Stimulated activated CD8-positive, alpha-beta memory T cell treated with anti-CD3 and anti-CD28 coated beads, Interleukin-4, amount 100 ng/mL, for 48 hours (primary cell): ENCODE data around the gene NELFE.
A peak's percentile ranks its signal among the peaks of the same experiment; 100 is the strongest.
"Not testable (repeated sequence)": the region's sequence is repeated elsewhere in the genome, so short reads cannot be mapped to it uniquely, and the experiment has no call there.

Experiments used
- DNase-seq: peaks from one replicate; pipeline ENCODE4 v3.0.0-alpha.2; 2020

NELFE gene

GRCh38 chr6:31948306-31948705 is 10.5 kb downstream of the NELFE start:
- no peak for DNase-seq

DNA sequence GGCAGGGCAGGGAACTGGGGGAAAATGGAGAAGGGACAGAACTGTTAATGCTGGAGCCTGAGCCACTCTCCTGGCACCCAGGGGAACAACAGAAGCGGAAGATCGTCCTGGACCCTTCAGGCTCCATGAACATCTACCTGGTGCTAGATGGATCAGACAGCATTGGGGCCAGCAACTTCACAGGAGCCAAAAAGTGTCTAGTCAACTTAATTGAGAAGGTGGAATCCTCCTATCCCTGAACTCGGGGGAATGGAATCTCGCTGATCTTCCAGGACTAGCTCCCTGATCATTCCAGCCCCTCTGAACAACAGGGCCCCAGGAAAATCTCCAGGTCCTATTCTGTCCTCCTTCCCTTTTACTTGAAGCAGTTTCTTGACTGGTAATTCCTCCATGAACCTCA is 10.9 kb downstream of the NELFE start:
- no peak for DNase-seq

DNA sequence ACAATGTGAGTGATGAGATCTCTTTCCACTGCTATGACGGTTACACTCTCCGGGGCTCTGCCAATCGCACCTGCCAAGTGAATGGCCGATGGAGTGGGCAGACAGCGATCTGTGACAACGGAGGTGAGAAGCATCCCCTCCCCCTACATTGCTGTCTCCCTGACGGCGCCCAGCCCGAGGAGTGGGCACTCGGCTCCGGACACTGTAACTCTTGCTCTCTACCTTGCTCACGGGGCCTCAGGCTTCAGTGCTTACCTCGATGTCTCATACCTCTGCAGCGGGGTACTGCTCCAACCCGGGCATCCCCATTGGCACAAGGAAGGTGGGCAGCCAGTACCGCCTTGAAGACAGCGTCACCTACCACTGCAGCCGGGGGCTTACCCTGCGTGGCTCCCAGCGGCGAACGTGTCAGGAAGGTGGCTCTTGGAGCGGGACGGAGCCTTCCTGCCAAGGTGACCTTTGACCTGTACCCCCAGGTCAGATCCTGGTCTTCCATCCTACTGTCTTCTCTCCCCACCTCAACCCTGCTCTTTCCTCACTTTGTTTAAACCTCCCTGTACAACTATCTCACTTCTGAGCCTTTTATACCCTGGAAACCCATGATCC is 11.6 kb downstream of the NELFE start:
- DNase-seq: no peak

DNA sequence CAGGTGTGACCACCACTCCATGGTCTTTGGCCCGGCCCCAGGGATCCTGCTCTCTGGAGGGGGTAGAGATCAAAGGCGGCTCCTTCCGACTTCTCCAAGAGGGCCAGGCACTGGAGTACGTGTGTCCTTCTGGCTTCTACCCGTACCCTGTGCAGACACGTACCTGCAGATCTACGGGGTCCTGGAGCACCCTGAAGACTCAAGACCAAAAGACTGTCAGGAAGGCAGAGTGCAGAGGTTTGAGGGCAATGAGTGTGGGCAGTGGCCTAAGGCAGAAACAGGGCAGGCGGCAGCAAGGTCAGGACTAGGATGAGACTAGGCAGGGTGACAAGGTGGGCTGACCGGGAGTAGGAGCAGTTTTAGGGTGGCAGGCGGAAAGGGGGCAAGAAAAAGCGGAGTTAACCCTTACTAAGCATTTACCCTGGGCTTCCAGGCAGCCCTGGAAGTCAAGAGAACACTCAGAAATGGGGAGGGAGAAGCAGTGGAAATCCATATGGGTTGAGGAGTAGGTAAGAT is 12.3 kb downstream of the NELFE start:
- DNase-seq: no peak

GRCh38 chr6:31945507-31946369 is 13.0 kb downstream of the NELFE start, which contains the start of gene CFB:
Gene CFB (plus strand): TSS chr6:31946095. CDS start chr6:31946222, 127 bp downstream.
- no peak for DNase-seq

GRCh38 chr6:31945154-31945506 is 13.6 kb downstream of the NELFE start:
- no peak for DNase-seq

- no peak for DNase-seq
These were observed 15.0 kb downstream of the NELFE start for GRCh38 chr6:31943742-31944141.

DNA sequence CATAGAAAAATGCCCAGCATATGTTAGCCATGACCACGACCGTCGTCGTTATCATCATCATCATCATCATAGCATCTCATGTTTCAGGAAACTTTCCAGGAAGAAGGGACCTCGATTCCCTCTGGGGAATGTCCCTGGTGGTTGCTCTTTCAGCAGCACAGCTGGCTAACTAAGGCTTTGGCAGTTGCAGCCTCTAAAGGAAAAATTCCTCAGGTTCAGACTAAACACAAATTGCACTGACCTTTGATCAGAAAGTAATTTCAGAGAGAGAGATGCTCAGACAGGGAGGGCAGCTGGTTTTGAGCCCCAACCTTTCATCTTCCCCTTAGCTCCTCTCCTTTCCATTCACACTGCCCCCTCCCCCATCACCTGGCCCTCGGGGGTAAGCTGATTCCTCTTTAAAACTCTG is 18.5 kb downstream of the NELFE start:
- DNase-seq: no peak

- no peak for DNase-seq
These were observed 22.9 kb downstream of the NELFE start for GRCh38 chr6:31935823-31936222.

DNA sequence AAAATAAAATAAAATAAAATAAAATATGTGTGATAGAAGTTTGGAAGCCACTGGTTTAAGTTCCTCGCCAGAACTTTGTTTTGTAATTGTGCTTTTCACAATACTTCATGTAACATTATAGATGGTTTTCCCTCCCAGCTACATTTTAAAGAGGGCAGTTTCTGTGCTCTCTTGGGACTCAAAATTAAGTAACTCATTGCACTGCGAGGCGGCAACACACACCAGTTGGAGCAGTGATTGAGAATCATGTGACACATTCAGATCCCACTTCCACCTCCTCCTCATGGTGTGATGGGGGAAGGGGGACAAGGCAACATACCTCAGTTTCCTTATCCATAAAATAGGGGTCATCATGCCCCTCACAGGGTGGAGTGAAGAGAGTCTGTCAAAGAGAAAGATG is 23.8 kb downstream of the NELFE start:
- no peak for DNase-seq

DNA sequence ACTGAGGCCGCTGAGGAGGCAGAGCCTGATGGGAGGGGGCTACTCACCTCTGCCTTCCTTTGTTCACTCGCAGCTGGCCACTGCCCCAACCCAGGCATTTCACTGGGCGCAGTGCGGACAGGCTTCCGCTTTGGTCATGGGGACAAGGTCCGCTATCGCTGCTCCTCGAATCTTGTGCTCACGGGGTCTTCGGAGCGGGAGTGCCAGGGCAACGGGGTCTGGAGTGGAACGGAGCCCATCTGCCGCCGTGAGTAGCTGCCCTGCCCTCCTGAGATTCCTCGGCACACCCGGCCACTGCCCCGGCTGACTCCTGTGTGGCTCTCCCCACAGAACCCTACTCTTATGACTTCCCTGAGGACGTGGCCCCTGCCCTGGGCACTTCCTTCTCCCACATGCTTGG is 25.2 kb downstream of the NELFE start:
- no peak for DNase-seq

- DNase-seq: not testable (repeated sequence)
These were observed 26.6 kb downstream of the NELFE start for GRCh38 chr6:31932137-31932536.

- DNase-seq: no peak
These were observed 27.8 kb downstream of the NELFE start for GRCh38 chr6:31930962-31931361.

- DNase-seq: no peak
These were observed 30.2 kb downstream of the NELFE start for GRCh38 chr6:31928672-31928939.

DNA sequence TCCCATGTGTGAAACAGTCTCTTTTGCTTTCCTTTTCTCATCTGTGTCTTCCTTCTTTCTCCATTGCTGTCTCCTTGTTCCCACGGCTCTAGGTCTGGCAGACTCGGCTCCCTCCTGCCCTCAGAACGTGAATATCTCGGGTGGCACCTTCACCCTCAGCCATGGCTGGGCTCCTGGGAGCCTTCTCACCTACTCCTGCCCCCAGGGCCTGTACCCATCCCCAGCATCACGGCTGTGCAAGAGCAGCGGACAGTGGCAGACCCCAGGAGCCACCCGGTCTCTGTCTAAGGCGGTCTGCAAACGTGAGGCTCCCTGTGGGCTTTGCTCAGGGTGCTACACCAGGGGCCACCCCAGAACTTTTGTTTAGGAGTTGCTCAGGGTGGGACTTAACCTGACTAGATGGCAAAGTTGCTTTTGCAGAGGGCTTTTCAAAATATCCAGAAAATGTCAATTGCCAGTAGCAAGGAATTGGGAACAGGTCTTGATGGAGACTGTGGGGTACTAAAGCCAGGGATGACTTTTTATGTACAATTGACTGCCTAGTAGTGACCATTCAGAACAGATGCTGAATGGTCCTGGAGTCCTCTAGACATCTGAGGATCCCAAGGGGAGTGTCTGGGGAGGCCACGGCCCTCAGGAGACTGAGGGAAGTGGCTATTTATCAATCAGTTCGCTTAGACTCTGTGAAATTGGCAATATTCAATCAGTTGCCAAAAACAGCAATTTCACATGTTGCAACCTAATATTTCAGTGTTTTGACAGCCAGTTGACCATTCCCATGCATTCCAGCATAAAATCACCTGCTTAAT is 30.7 kb downstream of the NELFE start:
- no peak for DNase-seq

GRCh38 chr6:31927242-31927862 is 31.4 kb downstream of the NELFE start, which contains the start of gene C2:
Gene C2 (plus strand): TSS chr6:31927717. CDS start chr6:31927753, 36 bp downstream.
- DNase-seq: no peak

DNA sequence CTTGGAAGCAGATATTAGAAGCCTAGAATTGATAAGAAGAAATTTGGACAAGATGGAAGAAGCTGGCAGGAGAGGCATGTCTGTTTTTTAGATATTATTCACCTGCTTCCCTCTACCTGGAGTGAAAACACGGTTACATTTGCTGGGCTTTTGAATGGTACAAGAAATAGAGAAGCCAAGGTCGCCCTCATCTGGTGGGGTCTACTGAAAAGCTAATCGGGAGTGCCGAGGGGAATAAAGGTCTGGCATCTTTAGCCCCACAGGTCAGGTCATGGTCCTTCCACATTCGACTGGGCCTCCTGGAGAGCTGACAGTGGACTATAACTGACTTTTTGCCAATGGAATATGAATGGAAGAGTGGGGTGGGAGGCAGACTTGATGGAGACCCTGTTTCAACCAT is 35.8 kb downstream of the NELFE start:
- DNase-seq: peak; percentile 44

DNA sequence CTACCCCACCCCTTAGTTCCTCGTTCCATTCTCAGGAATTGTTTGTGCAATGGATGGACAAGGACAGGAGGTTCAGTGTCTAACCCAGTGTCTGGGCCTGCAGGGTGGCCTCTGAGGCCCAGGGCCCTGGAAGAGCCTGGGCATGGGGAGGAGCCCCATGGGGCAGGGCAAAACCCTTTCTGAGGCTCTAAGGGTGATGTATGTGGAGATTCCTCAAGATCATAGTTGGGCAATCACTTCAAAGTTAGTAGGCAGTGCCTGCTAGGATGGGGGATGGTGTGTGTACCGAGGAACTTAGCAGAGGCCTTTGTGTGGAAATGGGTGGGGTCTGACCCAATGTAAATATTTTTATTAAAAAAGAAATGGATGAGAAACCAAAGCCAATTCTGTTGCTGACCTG is 38.0 kb downstream of the NELFE start:
- no peak for DNase-seq

DNA sequence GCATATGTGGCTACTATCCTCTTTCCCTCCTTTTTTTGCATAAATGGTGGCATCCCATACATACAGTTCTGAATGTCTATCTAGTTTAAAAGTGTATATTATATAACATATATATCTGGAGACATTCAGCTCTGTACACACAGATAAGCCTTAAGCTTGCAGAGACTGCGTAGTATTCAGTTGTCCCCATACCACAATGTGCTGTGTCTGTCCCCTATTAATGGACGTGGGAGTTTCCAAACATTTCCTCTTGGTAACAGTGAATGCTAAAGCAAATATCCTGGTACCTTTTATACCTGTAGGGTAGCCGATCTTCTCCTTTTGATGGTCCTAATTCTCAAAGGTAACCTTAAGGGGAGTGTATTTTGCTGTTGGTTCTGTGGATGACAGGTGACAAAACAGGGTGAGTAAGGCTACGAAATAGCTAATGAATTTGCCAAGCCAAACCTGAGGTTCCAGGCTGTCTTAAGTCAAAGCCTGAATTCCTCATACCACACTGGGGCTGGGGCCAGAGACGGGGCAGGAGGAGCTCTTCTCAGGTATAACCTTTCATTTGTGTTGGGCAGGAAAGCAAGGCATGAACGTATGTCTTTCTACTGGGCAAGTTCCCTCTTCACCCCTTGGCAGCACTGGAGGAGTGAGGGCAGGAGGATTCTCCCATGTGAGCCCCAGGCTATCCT is 39.0 kb downstream of the NELFE start:
- DNase-seq: no peak

GRCh38 chr6:31918069-31918720 is 40.6 kb downstream of the NELFE start:
- no peak for DNase-seq

DNA sequence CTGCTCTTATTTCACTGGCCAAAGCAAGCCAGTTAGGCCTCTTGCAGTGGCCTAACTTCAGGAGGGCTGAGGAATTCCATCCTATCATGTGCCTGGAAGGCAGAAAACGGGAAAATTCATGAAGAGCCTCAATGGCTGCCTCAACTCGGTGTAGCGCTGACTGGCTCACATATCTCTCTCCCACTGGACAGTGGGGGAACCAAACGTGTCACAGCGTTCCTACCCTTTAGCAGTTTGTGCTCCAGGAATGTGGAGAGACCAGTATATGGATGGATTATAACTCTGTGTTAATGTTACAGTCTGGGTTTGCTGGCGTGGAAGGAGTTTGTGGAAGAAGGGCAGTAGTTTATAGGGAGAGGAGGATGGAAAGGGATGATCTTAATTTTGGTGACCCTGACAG is 43.0 kb downstream of the NELFE start:
- DNase-seq: no peak

DNA sequence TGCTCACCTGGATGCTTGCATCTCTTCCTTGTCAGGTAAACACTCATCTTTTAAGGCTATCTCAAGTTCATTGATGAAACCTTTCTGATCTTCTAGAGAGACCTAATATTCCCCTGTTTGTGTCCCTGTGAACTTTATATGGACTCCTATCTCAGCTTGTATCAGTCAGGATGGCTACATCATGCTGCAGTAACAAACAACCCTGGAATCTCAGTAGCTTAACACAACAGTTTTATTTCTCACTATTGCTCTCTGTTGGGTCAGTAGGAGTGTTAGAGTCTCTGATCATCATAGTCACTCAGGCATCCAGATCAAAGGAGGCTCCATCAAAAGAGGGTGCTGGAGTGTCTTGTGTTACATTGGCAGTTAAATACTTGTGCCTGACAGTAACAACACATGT is 43.4 kb downstream of the NELFE start:
- no peak for DNase-seq
